K562 (cell line): ENCODE results near the gene HPS5. TPM values are rescaled to one million over a fixed set of nuclear protein-coding genes. Genes with fewer than 3 reads are reported as not detected.
A peak's percentile ranks its signal among the peaks of the same experiment; 100 is the strongest.

Experiments used
- CBX2 ChIP-seq: fragments of 200-600 bp; sonication (generic); IDR thresholded peaks from one replicate; pipeline ENCODE4 v1.6.1; 2012; ENCODE audit warnings: mild to moderate bottlenecking, low read length, inconsistent platforms; ENCODE audit not compliant: insufficient read depth, poor library complexity, severe bottlenecking
- COPS2 ChIP-seq: fragments of 450-650 bp; conservative IDR thresholded peaks from 2 replicates; pipeline ENCODE4 v1.6.1; 2016; ENCODE audit warnings: mild to moderate bottlenecking, moderate library complexity
- DIDO1 ChIP-seq: fragments of 450-650 bp; IDR thresholded peaks from 2 replicates; pipeline ENCODE4 v1.6.1; 2016; ENCODE audit warnings: low read depth, missing biosample characterization, missing genetic modification characterization
- DPF2 ChIP-seq: fragments of 450-650 bp; IDR thresholded peaks from 2 replicates; pipeline ENCODE4 v1.6.1; 2016
- HDAC2 ChIP-seq: fragments of 450-650 bp; IDR thresholded peaks from 2 replicates; pipeline ENCODE4 v1.6.1; 2016; ENCODE audit warnings: mild to moderate bottlenecking
- IFI16 ChIP-seq: fragments of 250-450 bp; sonication (Bioruptor Pico); IDR thresholded peaks from 2 replicates; pipeline ENCODE4 v2.1.2; 2022; ENCODE audit warnings: mild to moderate bottlenecking, inconsistent platforms
- KHSRP ChIP-seq: fragments of 450-650 bp; IDR thresholded peaks from 2 replicates; pipeline ENCODE4 v1.6.1; 2017
- KLF13 ChIP-seq: fragments of 450-650 bp; IDR thresholded peaks from 2 replicates; pipeline ENCODE4 v1.6.1; 2016; ENCODE audit warnings: missing genetic modification characterization, low read depth, mild to moderate bottlenecking, missing compliant biosample characterization, moderate library complexity, borderline replicate concordance
- MXI1 ChIP-seq: IDR thresholded peaks from 2 replicates; pipeline ENCODE4 v1.6.1; 2011; ENCODE audit warnings: low read depth, mild to moderate bottlenecking, improper control_type of control experiment, low read length
- NCOA1 ChIP-seq: fragments of 450-650 bp; IDR thresholded peaks from 2 replicates; pipeline ENCODE4 v1.6.1; 2016; ENCODE audit warnings: low read depth
- NCOA6 ChIP-seq: fragments of 450-650 bp; IDR thresholded peaks from 2 replicates; pipeline ENCODE4 v1.6.1; 2017; ENCODE audit warnings: mild to moderate bottlenecking
- PHB2 ChIP-seq: fragments of 450-650 bp; IDR thresholded peaks from 2 replicates; pipeline ENCODE4 v1.6.1; 2017; ENCODE audit warnings: low read depth
- PHTF2 ChIP-seq: fragments of 250-450 bp; sonication (Bioruptor Pico); IDR thresholded peaks from 2 replicates; pipeline ENCODE4 v1.5.0; 2021; ENCODE audit warnings: mild to moderate bottlenecking
- POLR2A ChIP-seq: fragments of 450-650 bp; conservative IDR thresholded peaks from 2 replicates; pipeline ENCODE4 v1.6.1; 2016
- POLR3G ChIP-seq: IDR thresholded peaks from 2 replicates; pipeline ENCODE4 v1.6.1; 2011; ENCODE audit not compliant: insufficient read length, insufficient replicate concordance; ENCODE audit errors: extremely low read depth
- PYGO2 ChIP-seq: fragments of 450-650 bp; IDR thresholded peaks from 2 replicates; pipeline ENCODE4 v1.6.1; 2016; ENCODE audit warnings: mild to moderate bottlenecking, missing genetic modification characterization, moderate library complexity, missing compliant biosample characterization
- SIN3B ChIP-seq: fragments of 450-650 bp; IDR thresholded peaks from 2 replicates; pipeline ENCODE4 v1.6.1; 2017; ENCODE audit warnings: low read depth, mild to moderate bottlenecking, moderate library complexity
- SMAD1 ChIP-seq: fragments of 150-350 bp; IDR thresholded peaks from 2 replicates; pipeline ENCODE4 v1.6.1; 2014; ENCODE audit warnings: low read length, low read depth; ENCODE audit not compliant: partially characterized antibody
- SMARCA4 ChIP-seq: fragments of 450-650 bp; IDR thresholded peaks from 2 replicates; pipeline ENCODE4 v1.6.1; 2016
- SREBF1 ChIP-seq: fragments of 150-350 bp; IDR thresholded peaks from 2 replicates; pipeline ENCODE4 v1.6.1; 2014; ENCODE audit warnings: antibody characterized with exemption, low read depth, low read length, borderline replicate concordance
- ZKSCAN8 ChIP-seq: fragments of 200-800 bp; sonication (Bioruptor generic); IDR thresholded peaks from 2 replicates; pipeline ENCODE4 v1.6.1; 2016; ENCODE audit warnings: missing genetic modification characterization, missing compliant biosample characterization
- ZNF121 ChIP-seq: sonication (generic); formaldehyde crosslinking; conservative IDR thresholded peaks from 2 replicates; pipeline ENCODE4 v1.8.0; 2022; ENCODE audit warnings: missing genetic modification reagents
- ZNF124 ChIP-seq: sonication (generic); formaldehyde crosslinking; IDR thresholded peaks from 2 replicates; pipeline ENCODE4 v1.8.1; 2022; ENCODE audit warnings: missing genetic modification reagents
- ZNF318 ChIP-seq, 2 experiments: fragments of 450-650 bp; IDR thresholded peaks; 2 replicates each; pipeline ENCODE4 v1.6.1; 2016; ENCODE audit warnings: mild to moderate bottlenecking in 2 of 2, borderline replicate concordance in 1 of 2, low read depth in 1 of 2, moderate library complexity in 1 of 2
- polyA plus RNA-seq, 8 experiments: library from polyadenylated mRNA; depleted of rRNA in 4 of 8; stranded (reverse) in 5 of 8; unstranded in 3 of 8; fragments of >200 nt; fragmentation: Nextera tagmentation in 2 of 8; fragmentation: Illumina TruSeq in 1 of 8; extraction: Ambion mirVana in 2 of 8; extraction: Trizol in 1 of 8; gene quantifications; 2 replicates each; pipeline versions ENCODE4 v1.2.1 to v1.2.3, GENCODE V29; 2011 to 2014; ENCODE audit warnings: inconsistent platforms in 1 of 8, missing spikeins in 1 of 8
- total RNA-seq, 7 experiments: library from RNA; depleted of rRNA in 6 of 7; stranded (reverse); fragments of >200 nt in 6 of 7; fragmentation: Illumina TruSeq in 2 of 7; extraction: Trizol in 2 of 7; gene quantifications; 2 replicates each; pipeline versions ENCODE4 v1.2.1 to v1.2.3, GENCODE V29; 2011 to 2021; ENCODE audit warnings: low replicate concordance in 1 of 7

Gene HPS5
- total and polyA plus RNA-seq, 9 of the 15 experiments (the other 6 are each of a cell fraction or from before 2014, with no cell fraction given), result 12.2 to 28.1 (median 16.8) TPM

- TF ChIP-seq PHTF2 (CRISPR knock-in tag) (no peak), ZNF124 (CRISPR knock-in tag) (no peak), MXI1 (no peak), POLR3G (no peak), KHSRP (no peak), CBX2 (no peak), SMARCA4 (peak; percentile 95), PYGO2 (tag) (no peak), PHB2 (no peak), NCOA1 (no peak), DPF2 (peak; percentile 96), HDAC2 (peak; percentile 64; the same call in 1 of the 2 replicates), POLR2A (no peak), ZNF121 (CRISPR knock-in tag) (no peak), COPS2 (no peak), SIN3B (no peak), NCOA6 (no peak), ZNF318 (IDR thresholded peaks at IDR 0.05; ENCODE audit: borderline replicate concordance in 1 of 2, low read depth in 1 of 2) (0 out of 4 replicates have a peak, but pooled peaks of 1 of the 2 experiments have one; percentile 27), IFI16 (CRISPR knock-in tag) (no peak), DIDO1 (no peak), ZKSCAN8 (CRISPR knock-in tag) (no peak; the same call in 1 of the 2 replicates), KLF13 (tag) (0 out of 2 replicates have a peak, but pooled peaks have one; percentile 23), SMAD1 (no peak), SREBF1 (no peak)
These were observed 7.4 kb upstream of the HPS5 start (continued) for GRCh38 chr11:18329196-18329870.
